IMR-90 (cell line): ENCODE data around the gene SH2D1B.

Source experiments
- CEBPB ChIP-seq: IDR thresholded peaks from 2 replicates; pipeline ENCODE4 v1.6.1; 2012; ENCODE audit warnings: low read depth, low read length, improper control_type of control experiment
- CTCF ChIP-seq: conservative IDR thresholded peaks from 2 replicates; pipeline ENCODE4 v1.5.1; 2012; ENCODE audit warnings: mild to moderate bottlenecking, low read depth, low read length, improper control_type of control experiment
- FOS ChIP-seq: fragments of 150-350 bp; IDR thresholded peaks from 2 replicates; pipeline ENCODE4 v1.6.1; 2016; ENCODE audit warnings: low read depth, low read length
- NFE2L2 ChIP-seq: fragments of 150-350 bp; IDR thresholded peaks from 2 replicates; pipeline ENCODE4 v1.6.1; 2016; ENCODE audit warnings: low read depth, mild to moderate bottlenecking, low read length
- POLR2A ChIP-seq: IDR thresholded peaks from 2 replicates; pipeline ENCODE4 v1.6.1; 2012; ENCODE audit warnings: mild to moderate bottlenecking, low read depth, low read length
- SMC3 ChIP-seq: fragments of 150-350 bp; IDR thresholded peaks from 2 replicates; pipeline ENCODE4 v1.6.1; 2016; ENCODE audit warnings: low read depth, mild to moderate bottlenecking, antibody characterized with exemption, low read length, moderate library complexity
- USF2 ChIP-seq: fragments of 150-350 bp; IDR thresholded peaks from 2 replicates; pipeline ENCODE4 v1.6.1; 2017; ENCODE audit warnings: mild to moderate bottlenecking, antibody characterized with exemption, low read length, low read depth
- TF ChIP-seq, protein P1 (sequence below): fragments of 150-350 bp; IDR thresholded peaks from 2 replicates; pipeline ENCODE4 v1.6.1; 2016; ENCODE audit warnings: low read depth, mild to moderate bottlenecking, low read length, moderate library complexity, borderline replicate concordance

DNA sequence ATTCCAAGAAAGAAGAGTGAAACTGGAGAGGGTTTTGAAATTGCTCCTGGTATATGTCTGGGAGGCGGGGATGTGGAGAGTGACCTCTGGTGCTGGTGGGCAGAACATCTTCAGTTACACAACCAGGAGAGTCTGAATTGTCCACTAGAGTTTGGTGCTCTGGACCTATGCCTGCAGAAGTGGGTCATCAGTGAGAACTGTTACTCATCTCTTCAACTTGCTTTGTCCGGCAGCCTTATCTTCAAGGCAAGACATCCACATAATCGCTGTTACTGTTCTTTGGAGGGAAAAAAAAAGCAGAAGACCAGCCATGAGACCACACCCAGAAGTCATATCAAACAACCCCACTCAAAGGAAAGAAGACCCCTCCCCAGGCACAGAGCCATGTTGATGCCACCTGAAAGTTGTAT is 14.9 kb downstream of the SH2D1B start:
- TF ChIP-seq CTCF (no peak), NFE2L2 (no peak), POLR2A (no peak), CEBPB (no peak), FOS (no peak), USF2 (no peak), SMC3 (no peak)
- TF ChIP-seq, protein P1, sequence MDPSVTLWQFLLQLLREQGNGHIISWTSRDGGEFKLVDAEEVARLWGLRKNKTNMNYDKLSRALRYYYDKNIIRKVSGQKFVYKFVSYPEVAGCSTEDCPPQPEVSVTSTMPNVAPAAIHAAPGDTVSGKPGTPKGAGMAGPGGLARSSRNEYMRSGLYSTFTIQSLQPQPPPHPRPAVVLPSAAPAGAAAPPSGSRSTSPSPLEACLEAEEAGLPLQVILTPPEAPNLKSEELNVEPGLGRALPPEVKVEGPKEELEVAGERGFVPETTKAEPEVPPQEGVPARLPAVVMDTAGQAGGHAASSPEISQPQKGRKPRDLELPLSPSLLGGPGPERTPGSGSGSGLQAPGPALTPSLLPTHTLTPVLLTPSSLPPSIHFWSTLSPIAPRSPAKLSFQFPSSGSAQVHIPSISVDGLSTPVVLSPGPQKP: no peak
